Calu3 (cell line): ENCODE results near the gene JPH4. TPM values are rescaled to one million over a fixed set of nuclear protein-coding genes. Genes with fewer than 3 reads are reported as not detected.

Source experiments
- BruUV-seq: library from RNA; stranded (reverse); fragments of 400-500 nt; replicated peaks from 2 replicates; lab custom pipeline; 2021; lab: Mats Ljungman, UMichigan
- CTCF ChIA-PET: fragments of 300-600 bp; sonication (Branson Sonifier 250); formaldehyde crosslinking; loops from one replicate; lab custom pipeline; 2022; ENCODE audit warnings: antibody characterized with exemption; lab: Charles Lee
- DNase-seq: peaks from one replicate; pipeline ENCODE4 v3.0.0; 2022
- H3K27ac Mint-ChIP-seq: one replicate; pipeline ENCODE4 v1.8.0; 2022; ENCODE audit warnings: mixed read lengths; ENCODE audit not compliant: unreplicated experiment
- H3K27me3 Mint-ChIP-seq: one replicate; pipeline ENCODE4 v1.8.0; 2022; ENCODE audit warnings: mixed read lengths; ENCODE audit not compliant: unreplicated experiment
- H3K36me3 Mint-ChIP-seq: one replicate; pipeline ENCODE4 v1.8.0; 2022; ENCODE audit warnings: mild to moderate bottlenecking, moderate library complexity, mixed read lengths; ENCODE audit not compliant: insufficient read depth, unreplicated experiment
- H3K4me1 Mint-ChIP-seq: one replicate; pipeline ENCODE4 v1.8.0; 2022; ENCODE audit warnings: mild to moderate bottlenecking, low read depth, mixed read lengths; ENCODE audit not compliant: unreplicated experiment
- H3K4me3 Mint-ChIP-seq: one replicate; pipeline ENCODE4 v1.8.0; 2022; ENCODE audit warnings: mild to moderate bottlenecking, low read depth, moderate library complexity, mixed read lengths; ENCODE audit not compliant: unreplicated experiment
- H3K9me3 Mint-ChIP-seq: one replicate; pipeline ENCODE4 v1.8.0; 2022; ENCODE audit warnings: low read depth, mixed read lengths; ENCODE audit not compliant: unreplicated experiment
- CTCF ChIP-seq: fragments of 200-600 bp; IDR thresholded peaks from one replicate; pipeline ENCODE4 v1.8.0; 2022; ENCODE audit warnings: antibody characterized with exemption; ENCODE audit not compliant: unreplicated experiment
- intact Hi-C: fragments of 100-400 bp; cut with micrococcal nuclease; formaldehyde crosslinking; loops from one replicate; pipeline ENCODE4 v1.10.0; 2022; ENCODE audit not compliant: unreplicated experiment
- total RNA-seq: library from RNA; stranded (reverse); gene quantifications from 2 replicates; pipeline ENCODE4 v1.2.3, GENCODE V29; 2022

The JPH4 gene
- total RNA-seq, 1 experiment from 2014 or later, result not detected

DNA sequence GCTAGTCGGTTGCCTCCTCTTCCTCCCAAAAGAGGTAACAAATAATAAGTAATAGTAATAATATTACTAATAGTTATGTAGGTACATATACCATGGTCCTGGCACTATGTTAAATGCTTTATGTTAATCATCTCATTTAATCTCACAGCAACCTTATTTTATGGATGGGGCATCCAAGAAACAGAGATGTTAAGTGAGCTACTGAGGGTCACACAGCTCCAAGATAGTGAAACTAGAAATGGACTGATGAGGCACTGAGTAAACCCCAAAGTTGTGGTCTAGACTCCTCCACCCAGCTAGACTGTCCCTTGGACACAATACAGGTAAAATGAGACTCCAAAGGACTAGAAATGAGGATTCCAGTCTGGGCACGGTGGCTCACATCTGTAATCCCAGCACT, 42.1 kb downstream of the JPH4 start:
- intact Hi-C loops, result no loop called here
- H3K9me3 Mint-ChIP-seq, result no peaks in the 10 kb centered on the region

GRCh38 chr14:23535943-23536342, 42.6 kb downstream of the JPH4 start:
- no peak for TF ChIP-seq CTCF
- BruUV-seq, result no TSS peak
- Mint-ChIP-seq H3K9me3 (no peaks in the 10 kb centered on the region), H3K4me1 (no peaks in the 10 kb centered on the region), H3K36me3 (no peaks in the 10 kb centered on the region), H3K4me3 (no peak overlapping the region), H3K27me3 (peaks cover 29% of the 10 kb centered on the region), H3K27ac (no peak overlapping the region)
- CTCF ChIA-PET, result no interaction called here
- no peak for DNase-seq
- intact Hi-C loops, result no loop called here

More for the DNA sequence above, 42.1 kb downstream of the JPH4 start:
- no TSS peak for BruUV-seq
- no peaks in the 10 kb centered on the region for H3K4me1 Mint-ChIP-seq
- no peak overlapping the region for H3K27ac Mint-ChIP-seq
- CTCF ChIA-PET, result no interaction called here
- no peak for TF ChIP-seq CTCF
- H3K27me3 Mint-ChIP-seq, result peaks cover 29% of the 10 kb centered on the region
- H3K4me3 Mint-ChIP-seq, result no peak overlapping the region
- no peak for DNase-seq
- no peaks in the 10 kb centered on the region for H3K36me3 Mint-ChIP-seq

DNA sequence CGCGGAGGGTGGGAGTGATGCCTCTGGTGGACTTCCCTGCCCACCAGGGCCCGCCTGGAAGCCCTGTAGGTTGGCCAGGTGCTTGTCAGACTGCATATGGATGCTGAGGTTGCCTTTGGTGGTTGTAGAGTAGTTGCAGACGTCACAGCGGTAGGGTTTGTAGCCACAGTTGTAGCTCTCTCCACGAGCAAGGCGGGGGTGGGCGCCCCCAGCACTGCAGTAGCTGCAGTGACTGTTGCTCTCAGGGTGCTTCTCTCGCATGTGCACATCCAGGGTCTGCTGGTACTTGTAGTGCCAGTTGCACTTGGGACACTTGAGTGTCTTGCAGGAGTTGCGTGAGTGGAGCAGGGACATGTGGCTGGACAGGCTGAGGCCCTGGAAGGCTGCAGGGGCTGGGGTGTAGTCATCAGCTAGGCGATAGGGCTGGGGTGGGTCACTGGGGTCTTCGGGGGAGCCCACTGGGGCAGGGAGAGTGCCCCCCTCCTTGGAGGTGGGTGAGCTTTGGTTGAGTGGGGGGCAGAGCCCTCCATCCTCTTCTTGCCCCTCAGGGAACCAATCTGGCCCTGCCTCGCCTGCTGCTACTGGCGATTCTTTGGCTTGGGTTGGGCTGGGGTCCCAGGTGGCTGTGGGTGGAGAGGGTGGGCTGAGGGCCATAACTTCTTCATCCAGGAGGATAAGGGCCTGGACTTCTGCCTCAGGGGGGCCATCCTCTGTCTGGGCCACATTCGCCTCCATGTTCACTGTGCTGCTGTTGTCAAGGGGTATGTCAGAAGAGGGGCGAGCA, 44.7 kb downstream of the JPH4 start:
- Mint-ChIP-seq H3K4me3 (no peak overlapping the region), H3K27me3 (peaks cover 16% of the 10 kb centered on the region), H3K36me3 (no peaks in the 10 kb centered on the region), H3K9me3 (no peaks in the 10 kb centered on the region), H3K27ac (no peak overlapping the region), H3K4me1 (no peaks in the 10 kb centered on the region)
- CTCF ChIA-PET, result no interaction called here
- intact Hi-C loops, result no loop called here
- no peak for DNase-seq
- no peak for TF ChIP-seq CTCF
- BruUV-seq, result no TSS peak

DNA sequence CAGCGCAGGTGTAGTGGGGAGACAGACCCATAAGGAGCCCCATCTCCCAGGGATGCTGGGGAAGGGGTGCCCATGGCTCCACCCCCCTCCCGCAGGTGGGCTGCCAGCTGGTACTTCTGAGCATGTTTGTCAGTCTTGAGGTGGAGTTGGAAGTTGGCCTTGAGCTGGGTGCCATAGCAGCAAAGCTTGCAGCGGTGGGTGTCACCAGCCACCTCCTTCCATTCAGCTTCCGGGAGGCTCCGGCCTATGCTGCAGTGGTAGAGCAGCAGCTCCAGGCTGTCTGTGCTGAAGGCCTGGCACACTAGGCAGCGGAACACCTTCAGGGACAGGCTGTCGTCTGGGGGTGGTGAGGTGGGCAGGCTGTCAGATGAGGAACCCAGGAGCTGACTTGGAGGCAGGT, 45.9 kb downstream of the JPH4 start:
- intact Hi-C loops, result no loop called here
- TF ChIP-seq CTCF, result no peak
- Mint-ChIP-seq H3K36me3 (no peaks in the 10 kb centered on the region), H3K4me1 (no peaks in the 10 kb centered on the region), H3K4me3 (no peak overlapping the region), H3K27me3 (peaks cover 4% of the 10 kb centered on the region), H3K27ac (no peak overlapping the region), H3K9me3 (no peaks in the 10 kb centered on the region)
- no peak for DNase-seq
- no TSS peak for BruUV-seq
- CTCF ChIA-PET, result interaction anchor here (0.7 kb wide), 1 partner anchor 17 kb away, joined by 14 read pairs; no protein-coding TSS in a partner anchor
